ENCODE results near the gene DOC2B.
"Not testable (repeated sequence)": the region's sequence is repeated elsewhere in the genome, so short reads cannot be mapped to it uniquely, and the experiment has no call there.

The DOC2B gene

GRCh38 chr17:210402-210801, 29.0 kb upstream of the DOC2B start:
- no peak for DNase-seq (ENCODE audit: low read depth)

- DNase-seq (ENCODE audit: low read depth): no peak
Observed at GRCh38 chr17:208429-208828, 27.0 kb upstream of the DOC2B start.

- DNase-seq (ENCODE audit: low read depth): no peak
Observed at GRCh38 chr17:207775-208174, 26.3 kb upstream of the DOC2B start.

GRCh38 chr17:206941-207560, 25.6 kb upstream of the DOC2B start:
- no peak for DNase-seq (ENCODE audit: low read depth)

GRCh38 chr17:206484-206883, 25.0 kb upstream of the DOC2B start:
- DNase-seq (ENCODE audit: low read depth): not testable (repeated sequence)

GRCh38 chr17:205817-206216, 24.4 kb upstream of the DOC2B start:
- DNase-seq (ENCODE audit: low read depth): no peak

GRCh38 chr17:205148-205669, 23.8 kb upstream of the DOC2B start:
- no peak for DNase-seq (ENCODE audit: low read depth)

- DNase-seq (ENCODE audit: low read depth): no peak
Observed at GRCh38 chr17:204427-205147, 23.1 kb upstream of the DOC2B start.

GRCh38 chr17:202501-202951, 21.1 kb upstream of the DOC2B start:
- DNase-seq (ENCODE audit: low read depth): no peak

- not testable (repeated sequence) for DNase-seq (ENCODE audit: low read depth)
Observed at GRCh38 chr17:201736-202135, 20.3 kb upstream of the DOC2B start.

GRCh38 chr17:201257-201656, 19.8 kb upstream of the DOC2B start:
- not testable (repeated sequence) for DNase-seq (ENCODE audit: low read depth)

- DNase-seq (ENCODE audit: low read depth): no peak
Observed at GRCh38 chr17:200586-200985, 19.1 kb upstream of the DOC2B start.

GRCh38 chr17:199806-200545, 18.5 kb upstream of the DOC2B start:
- no peak for DNase-seq (ENCODE audit: low read depth)

GRCh38 chr17:199191-199604, 17.7 kb upstream of the DOC2B start:
- DNase-seq (ENCODE audit: low read depth): no peak

GRCh38 chr17:198225-198624, 16.8 kb upstream of the DOC2B start:
- DNase-seq (ENCODE audit: low read depth): not testable (repeated sequence)

GRCh38 chr17:197352-197751, 15.9 kb upstream of the DOC2B start:
- DNase-seq (ENCODE audit: low read depth): no peak

GRCh38 chr17:194828-195602, 13.6 kb upstream of the DOC2B start:
- no peak for DNase-seq (ENCODE audit: low read depth)

- no peak for DNase-seq (ENCODE audit: low read depth)
Observed at GRCh38 chr17:193841-194806, 12.7 kb upstream of the DOC2B start.

GRCh38 chr17:193426-193810, 12.0 kb upstream of the DOC2B start:
- no peak for DNase-seq (ENCODE audit: low read depth)

- no peak for DNase-seq (ENCODE audit: low read depth)
Observed at GRCh38 chr17:192666-193425, 11.4 kb upstream of the DOC2B start.

All from CMK (cell line).